Measurements from ENCODE around the gene ARNT2. TPM values are rescaled to one million over a fixed set of nuclear protein-coding genes. Genes with fewer than 3 reads are reported as not detected.
"Not testable (repeated sequence)": the region's sequence is repeated elsewhere in the genome, so short reads cannot be mapped to it uniquely, and the experiment has no call there.

ARNT2 gene
- total RNA-seq, 1 donor from 2014 or later, result 0.87 TPM

DNA sequence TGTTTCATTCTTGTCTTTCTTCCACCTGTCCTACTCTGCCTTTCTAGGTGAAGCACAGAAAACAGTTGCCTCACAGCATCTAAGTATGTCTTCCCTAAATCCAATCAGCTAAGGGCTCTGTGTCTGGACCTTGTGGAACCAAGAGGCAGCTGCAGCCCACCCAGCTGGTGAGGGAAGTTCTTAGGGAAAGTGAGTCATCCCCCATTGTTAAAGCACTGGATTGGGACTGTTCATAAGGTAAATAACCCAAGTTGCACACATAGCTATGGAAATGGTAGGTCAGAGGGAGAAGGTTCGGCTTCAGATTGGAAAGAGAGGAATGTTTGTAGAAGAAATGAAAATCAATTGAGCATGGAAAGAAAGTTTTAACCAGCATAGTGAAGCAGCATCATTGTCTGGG lies 18.0 kb upstream of the ARNT2 start:
- no peaks in the 10 kb centered on the region for H3K4me1 Mint-ChIP-seq (ENCODE audit: unreplicated experiment)
- TF ChIP-seq, protein P1, sequence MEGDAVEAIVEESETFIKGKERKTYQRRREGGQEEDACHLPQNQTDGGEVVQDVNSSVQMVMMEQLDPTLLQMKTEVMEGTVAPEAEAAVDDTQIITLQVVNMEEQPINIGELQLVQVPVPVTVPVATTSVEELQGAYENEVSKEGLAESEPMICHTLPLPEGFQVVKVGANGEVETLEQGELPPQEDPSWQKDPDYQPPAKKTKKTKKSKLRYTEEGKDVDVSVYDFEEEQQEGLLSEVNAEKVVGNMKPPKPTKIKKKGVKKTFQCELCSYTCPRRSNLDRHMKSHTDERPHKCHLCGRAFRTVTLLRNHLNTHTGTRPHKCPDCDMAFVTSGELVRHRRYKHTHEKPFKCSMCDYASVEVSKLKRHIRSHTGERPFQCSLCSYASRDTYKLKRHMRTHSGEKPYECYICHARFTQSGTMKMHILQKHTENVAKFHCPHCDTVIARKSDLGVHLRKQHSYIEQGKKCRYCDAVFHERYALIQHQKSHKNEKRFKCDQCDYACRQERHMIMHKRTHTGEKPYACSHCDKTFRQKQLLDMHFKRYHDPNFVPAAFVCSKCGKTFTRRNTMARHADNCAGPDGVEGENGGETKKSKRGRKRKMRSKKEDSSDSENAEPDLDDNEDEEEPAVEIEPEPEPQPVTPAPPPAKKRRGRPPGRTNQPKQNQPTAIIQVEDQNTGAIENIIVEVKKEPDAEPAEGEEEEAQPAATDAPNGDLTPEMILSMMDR (IDR thresholded peaks at IDR 0.05; ENCODE audit: unreplicated experiment), result no peak
- no peaks in the 10 kb centered on the region for H3K36me3 Mint-ChIP-seq (ENCODE audit: low read depth, unreplicated experiment)
- no peak for DNase-seq (ENCODE audit: low spot score)
- H3K4me3 Mint-ChIP-seq (ENCODE audit: unreplicated experiment), result no peak overlapping the region
- H3K27me3 Mint-ChIP-seq (ENCODE audit: unreplicated experiment), result peaks cover 3% of the 10 kb centered on the region
- peak overlapping the region; percentile 6 for H3K27ac Mint-ChIP-seq (ENCODE audit: unreplicated experiment)
- no peaks in the 10 kb centered on the region for H3K9me3 Mint-ChIP-seq (ENCODE audit: unreplicated experiment)

DNA sequence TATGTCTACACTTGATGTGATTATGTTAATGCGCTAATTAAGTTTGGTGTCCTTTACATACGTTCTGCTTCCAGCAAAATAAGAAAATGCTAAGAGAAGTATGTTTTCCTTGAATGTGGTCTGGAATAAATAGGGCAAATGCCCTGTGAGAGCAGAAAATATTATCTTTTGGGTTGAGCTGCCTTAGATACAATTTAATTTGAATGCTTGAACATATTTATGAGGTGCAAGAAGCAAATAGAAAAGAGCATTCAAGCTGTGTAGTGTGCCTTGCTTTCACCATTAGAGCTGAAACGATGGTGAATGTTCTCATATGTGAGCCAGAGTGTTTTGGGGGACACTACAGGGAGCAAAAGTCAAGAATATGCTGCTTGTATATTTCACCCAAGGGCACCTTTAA lies 15.9 kb upstream of the ARNT2 start:
- Mint-ChIP-seq H3K36me3 (ENCODE audit: low read depth, unreplicated experiment) (no peaks in the 10 kb centered on the region), H3K9me3 (ENCODE audit: unreplicated experiment) (no peaks in the 10 kb centered on the region), H3K4me3 (ENCODE audit: unreplicated experiment) (no peak overlapping the region), H3K27me3 (ENCODE audit: unreplicated experiment) (peaks cover 3% of the 10 kb centered on the region), H3K27ac (ENCODE audit: unreplicated experiment) (no peak overlapping the region), H3K4me1 (ENCODE audit: unreplicated experiment) (no peaks in the 10 kb centered on the region)
- no peak for DNase-seq (ENCODE audit: low spot score)
- TF ChIP-seq, protein P1 (IDR thresholded peaks at IDR 0.05; ENCODE audit: unreplicated experiment), result no peak

DNA sequence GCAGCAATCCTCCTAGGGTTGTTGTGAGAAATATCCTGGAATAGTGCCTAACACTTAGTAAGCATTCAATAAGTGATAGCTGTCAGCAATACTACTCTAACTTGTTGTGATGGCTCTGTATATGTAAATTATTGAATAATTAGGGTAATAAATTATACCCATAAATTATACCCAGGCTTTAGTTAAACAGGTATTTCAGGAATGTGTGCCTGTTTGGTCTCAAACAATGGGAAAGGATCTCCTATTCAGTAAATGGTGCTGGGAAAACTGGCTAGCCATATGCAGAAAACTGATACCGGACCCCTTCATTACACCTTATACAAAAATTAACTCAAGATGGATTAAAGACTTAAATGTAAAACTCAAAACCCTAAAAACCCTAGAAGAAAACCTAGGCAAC lies 14.8 kb upstream of the ARNT2 start:
- H3K4me3 Mint-ChIP-seq (ENCODE audit: unreplicated experiment), result no peak overlapping the region
- TF ChIP-seq, protein P1 (IDR thresholded peaks at IDR 0.05; ENCODE audit: unreplicated experiment), result no peak
- no peak for DNase-seq (ENCODE audit: low spot score)
- H3K9me3 Mint-ChIP-seq (ENCODE audit: unreplicated experiment), result no peaks in the 10 kb centered on the region
- H3K36me3 Mint-ChIP-seq (ENCODE audit: low read depth, unreplicated experiment), result no peaks in the 10 kb centered on the region
- H3K4me1 Mint-ChIP-seq (ENCODE audit: unreplicated experiment), result no peaks in the 10 kb centered on the region
- H3K27ac Mint-ChIP-seq (ENCODE audit: unreplicated experiment), result no peak overlapping the region
- H3K27me3 Mint-ChIP-seq (ENCODE audit: unreplicated experiment), result peaks cover 3% of the 10 kb centered on the region

DNA sequence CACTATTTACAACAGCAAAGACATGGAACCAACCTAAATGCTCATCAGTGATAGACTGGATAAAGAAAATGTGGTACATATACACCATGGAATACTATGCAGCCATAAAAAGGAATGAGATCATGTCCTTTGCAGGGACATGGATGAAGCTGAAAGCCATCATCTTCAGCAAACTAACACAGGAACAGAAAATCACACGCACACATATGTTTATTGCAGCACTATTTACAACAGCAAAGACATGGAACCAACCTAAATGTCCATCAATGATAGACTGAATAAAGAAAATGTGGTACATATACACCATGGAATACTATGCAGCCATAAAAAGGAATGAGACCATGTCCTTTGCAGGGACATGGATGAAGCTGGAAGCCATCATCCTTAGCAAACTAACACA lies 13.2 kb upstream of the ARNT2 start:
- H3K9me3 Mint-ChIP-seq (ENCODE audit: unreplicated experiment), result not testable (repeated sequence)

DNA sequence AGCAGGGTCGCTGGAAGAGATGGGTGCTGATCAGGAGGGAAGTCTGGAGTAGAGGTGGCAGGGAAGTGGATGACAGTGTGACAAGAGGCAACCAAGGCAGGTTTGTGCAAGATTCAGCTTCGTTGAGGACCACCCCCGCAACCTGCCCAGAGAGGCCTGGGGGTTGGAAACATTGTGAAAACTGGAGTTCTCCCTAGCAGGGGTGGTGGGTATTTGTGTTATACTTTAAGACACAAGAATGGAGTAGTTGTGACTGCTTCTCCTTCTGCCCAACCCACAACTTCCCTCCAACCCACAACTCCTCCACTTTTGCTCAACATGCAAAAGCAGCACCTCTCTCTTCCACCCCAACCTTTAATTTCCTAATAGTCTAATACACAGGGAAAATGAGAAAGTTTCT lies 8.6 kb upstream of the ARNT2 start:
- TF ChIP-seq, protein P1 (IDR thresholded peaks at IDR 0.05; ENCODE audit: unreplicated experiment), result no peak
- Mint-ChIP-seq H3K27me3 (ENCODE audit: unreplicated experiment) (peaks cover 2% of the 10 kb centered on the region), H3K36me3 (ENCODE audit: low read depth, unreplicated experiment) (no peaks in the 10 kb centered on the region), H3K9me3 (ENCODE audit: unreplicated experiment) (no peaks in the 10 kb centered on the region), H3K4me1 (ENCODE audit: unreplicated experiment) (no peaks in the 10 kb centered on the region), H3K27ac (ENCODE audit: unreplicated experiment) (no peak overlapping the region), H3K4me3 (ENCODE audit: unreplicated experiment) (no peak overlapping the region)
- DNase-seq (ENCODE audit: low spot score), result no peak

More for the DNA sequence above, 13.2 kb upstream of the ARNT2 start:
- not testable (repeated sequence) for H3K4me1 Mint-ChIP-seq (ENCODE audit: unreplicated experiment); H3K4me3 Mint-ChIP-seq (ENCODE audit: unreplicated experiment); H3K27ac Mint-ChIP-seq (ENCODE audit: unreplicated experiment); H3K36me3 Mint-ChIP-seq (ENCODE audit: low read depth, unreplicated experiment); H3K27me3 Mint-ChIP-seq (ENCODE audit: unreplicated experiment); DNase-seq (ENCODE audit: low spot score)

DNA sequence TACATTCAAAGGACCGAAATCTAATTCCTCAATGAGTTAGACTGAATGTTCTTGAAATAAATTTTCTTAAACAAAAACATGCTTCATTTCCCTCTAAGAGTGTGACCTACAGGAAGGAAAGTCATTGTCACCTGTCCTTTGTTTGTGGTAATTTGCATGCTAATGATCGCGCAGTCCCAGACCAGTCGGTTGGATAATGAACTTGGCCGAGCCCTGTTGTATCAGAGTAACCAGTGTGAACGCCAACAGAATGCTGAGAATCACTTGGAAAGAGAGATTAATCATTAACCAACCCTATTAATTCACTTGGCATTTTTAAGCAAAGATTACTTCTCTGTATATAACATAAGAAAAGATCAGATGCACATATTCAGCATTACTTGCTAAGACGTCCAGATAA lies 8.1 kb upstream of the ARNT2 start:
- no peak overlapping the region for H3K27ac Mint-ChIP-seq (ENCODE audit: unreplicated experiment)
- peaks cover 2% of the 10 kb centered on the region for H3K27me3 Mint-ChIP-seq (ENCODE audit: unreplicated experiment)
- H3K36me3 Mint-ChIP-seq (ENCODE audit: low read depth, unreplicated experiment), result no peaks in the 10 kb centered on the region
- H3K9me3 Mint-ChIP-seq (ENCODE audit: unreplicated experiment), result no peaks in the 10 kb centered on the region
- H3K4me1 Mint-ChIP-seq (ENCODE audit: unreplicated experiment), result no peaks in the 10 kb centered on the region
- no peak for DNase-seq (ENCODE audit: low spot score)
- TF ChIP-seq, protein P1 (IDR thresholded peaks at IDR 0.05; ENCODE audit: unreplicated experiment), result no peak
- no peak overlapping the region for H3K4me3 Mint-ChIP-seq (ENCODE audit: unreplicated experiment)

Data from endothelial cell (in vitro differentiated cells).